Activated T-helper 2 cell treated with anti-CD3 and anti-CD28 coated beads, Interferon-gamma antibody, Interleukin-2, Interleukin-4, amounts not matched to agents 10 μg/mL and 5 μg/mL and 100 μg/mL, durations not matched to agents 14 hours and 24 hours and 36 hours (primary cell): ENCODE measurements around the gene BAD. TPM values are rescaled to one million over a fixed set of nuclear protein-coding genes. Genes with fewer than 3 reads are reported as not detected.

Source experiments
- total RNA-seq: library from RNA; stranded (reverse); gene quantifications from 2 replicates; pipeline ENCODE4 v1.2.3, GENCODE V29; 2022

The BAD gene
- total RNA-seq, 1 donor from 2014 or later: 33.2 TPM

Other genes starting within 250 kb of the BAD start
- not detected in 2 replicates for gene FLRT1, start 248.7 kb downstream of the BAD start, total RNA-seq
- gene MACROD1, start 118.6 kb downstream of the BAD start, total RNA-seq: 23.4 and 26.7 TPM in 2 replicates
- gene STIP1, start 98.5 kb downstream of the BAD start, total RNA-seq: 480 and 484 TPM in 2 replicates
- gene FERMT3, start 77.9 kb downstream of the BAD start, total RNA-seq: 197 and 202 TPM in 2 replicates
- 33.7 and 35.5 TPM in 2 replicates for gene TRPT1, start 58.5 kb downstream of the BAD start, total RNA-seq
- 72.8 and 77.0 TPM in 2 replicates for gene NUDT22, start 58.4 kb downstream of the BAD start, total RNA-seq
- gene DNAJC4, start 54.1 kb downstream of the BAD start, total RNA-seq: 24.5 and 25.8 TPM in 2 replicates
- gene VEGFB, start 50.1 kb downstream of the BAD start, total RNA-seq: 67.4 and 82.0 TPM in 2 replicates
- gene FKBP2, start 43.6 kb downstream of the BAD start, total RNA-seq: 36.6 and 37.1 TPM in 2 replicates
- 262 and 273 TPM in 2 replicates for gene PPP1R14B, start 37.7 kb downstream of the BAD start, total RNA-seq
- 21.0 and 23.4 TPM in 2 replicates for gene PLCB3, start 33.1 kb downstream of the BAD start, total RNA-seq
- gene GPR137, start 1.2 kb upstream of the BAD start, total RNA-seq: 32.7 and 38.0 TPM in 2 replicates
- gene KCNK4, start 6.6 kb upstream of the BAD start, total RNA-seq: not detected in 2 replicates
- gene CATSPERZ, start 15.7 kb upstream of the BAD start, total RNA-seq: 0.59 TPM in 1 of 2 replicates, not detected in the other
- gene ESRRA, start 20.9 kb upstream of the BAD start, total RNA-seq: 49.4 and 54.6 TPM in 2 replicates
- 290 and 291 TPM in 2 replicates for gene TRMT112, start 32.9 kb upstream of the BAD start, total RNA-seq
- 112 and 118 TPM in 2 replicates for gene PRDX5, start 33.5 kb upstream of the BAD start, total RNA-seq
- 127 and 128 TPM in 2 replicates for gene CCDC88B, start 55.5 kb upstream of the BAD start, total RNA-seq
- 38.7 and 43.7 TPM in 2 replicates for gene RPS6KA4, start 74.5 kb upstream of the BAD start, total RNA-seq